ENCODE measurements around the gene CNPY4.
A peak's percentile ranks its signal among the peaks of the same experiment; 100 is the strongest.

The CNPY4 gene

GRCh38 chr7:100087055-100087750 is 32.2 kb upstream of the CNPY4 start:
- TF ChIP-seq CTCF (IDR thresholded peaks at IDR 0.05; ENCODE audit: low read depth, low read length): no peak
- DNase-seq (ENCODE audit: low read depth, low spot score): peak; percentile 92
- H3K4me3 ChIP-seq (ENCODE audit: low read depth, low read length): no peak overlapping the region
- in situ Hi-C loops (cut with HindIII; ENCODE audit: low sequenced_read_pairs): no loop called here

DNA sequence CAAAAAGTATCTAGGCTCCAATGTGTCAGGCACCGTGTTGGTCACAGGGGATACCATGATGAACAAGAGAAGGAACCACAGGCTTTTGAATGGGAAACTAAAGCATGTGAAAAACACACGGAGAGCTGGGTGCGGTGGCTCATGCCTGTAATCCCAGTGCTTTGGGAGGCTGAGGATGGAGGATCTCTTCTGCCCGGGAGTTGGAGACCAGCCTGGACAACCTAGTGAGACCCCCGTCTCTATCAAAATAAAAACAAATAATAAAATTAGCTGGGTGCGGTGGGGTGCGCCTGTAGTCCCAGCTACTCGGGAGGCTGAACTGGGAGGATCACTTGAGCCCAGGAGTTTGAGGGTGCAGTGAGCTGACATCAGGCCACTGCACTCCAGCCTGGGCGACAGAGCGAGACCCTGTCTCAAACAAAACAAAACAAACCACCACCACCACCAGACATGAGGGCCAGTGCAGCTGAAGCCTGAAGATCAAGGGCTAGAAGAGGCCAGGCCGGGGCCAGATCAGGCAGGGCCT is 31.3 kb upstream of the CNPY4 start:
- in situ Hi-C loops (cut with HindIII; ENCODE audit: low sequenced_read_pairs): no loop called here
- TF ChIP-seq CTCF (IDR thresholded peaks at IDR 0.05; ENCODE audit: low read depth, low read length): no peak

DNA sequence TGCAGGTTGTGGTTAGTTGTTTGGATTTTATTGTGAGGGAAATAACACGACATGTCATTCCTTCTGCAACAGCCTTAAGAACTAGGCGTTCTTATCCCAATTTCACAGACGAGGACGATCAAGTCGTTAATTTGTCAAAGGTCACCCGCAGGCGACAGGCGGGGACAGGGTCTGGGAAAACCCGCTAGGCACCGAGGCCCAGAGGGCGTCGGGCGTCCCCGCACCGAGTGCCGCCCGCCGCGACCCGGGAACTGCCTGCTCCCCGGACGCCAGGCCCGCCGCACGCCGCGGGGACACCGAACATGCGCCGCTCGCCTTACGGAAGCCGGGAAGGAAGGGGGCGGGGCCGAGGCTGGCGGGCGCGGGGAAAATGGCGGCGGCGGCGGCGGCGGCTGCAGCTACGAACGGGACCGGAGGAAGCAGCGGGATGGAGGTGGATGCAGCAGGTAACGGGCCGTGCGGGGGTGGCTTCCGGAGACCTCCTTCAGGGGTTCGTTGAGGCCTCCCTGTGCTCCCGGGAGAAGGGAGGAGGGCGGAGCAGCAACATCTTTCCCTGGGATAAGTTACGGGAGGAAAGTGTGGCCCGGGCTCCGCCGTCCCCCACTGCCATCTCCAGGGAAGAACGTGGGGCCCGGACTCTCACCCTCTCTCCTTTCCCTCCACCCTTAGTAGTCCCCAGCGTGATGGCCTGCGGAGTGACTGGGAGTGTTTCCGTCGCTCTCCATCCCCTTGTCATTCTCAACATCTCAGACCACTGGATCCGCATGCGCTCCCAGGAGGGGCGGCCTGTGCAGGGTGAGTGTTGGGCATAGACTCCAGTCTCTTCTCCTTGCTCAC is 30.6 kb upstream of the CNPY4 start, which contains the start of gene COPS6:
COPS6 (plus strand) TSS at position 349 of the 837 bp plus-strand sequence; CDS start at position 371, 22 bp downstream.
- peak; percentile 75 for DNase-seq (ENCODE audit: low read depth, low spot score)
- in situ Hi-C loops (cut with HindIII; ENCODE audit: low sequenced_read_pairs): no loop called here
- no peak for TF ChIP-seq CTCF (IDR thresholded peaks at IDR 0.05; ENCODE audit: low read depth, low read length)
- H3K4me3 ChIP-seq (ENCODE audit: low read depth, low read length): peak within 1 kb of the TSS; percentile 91

More for the DNA sequence above, 31.3 kb upstream of the CNPY4 start:
- H3K4me3 ChIP-seq (ENCODE audit: low read depth, low read length): peak overlapping the region; percentile 91
- no peak for DNase-seq (ENCODE audit: low read depth, low spot score)

DNA sequence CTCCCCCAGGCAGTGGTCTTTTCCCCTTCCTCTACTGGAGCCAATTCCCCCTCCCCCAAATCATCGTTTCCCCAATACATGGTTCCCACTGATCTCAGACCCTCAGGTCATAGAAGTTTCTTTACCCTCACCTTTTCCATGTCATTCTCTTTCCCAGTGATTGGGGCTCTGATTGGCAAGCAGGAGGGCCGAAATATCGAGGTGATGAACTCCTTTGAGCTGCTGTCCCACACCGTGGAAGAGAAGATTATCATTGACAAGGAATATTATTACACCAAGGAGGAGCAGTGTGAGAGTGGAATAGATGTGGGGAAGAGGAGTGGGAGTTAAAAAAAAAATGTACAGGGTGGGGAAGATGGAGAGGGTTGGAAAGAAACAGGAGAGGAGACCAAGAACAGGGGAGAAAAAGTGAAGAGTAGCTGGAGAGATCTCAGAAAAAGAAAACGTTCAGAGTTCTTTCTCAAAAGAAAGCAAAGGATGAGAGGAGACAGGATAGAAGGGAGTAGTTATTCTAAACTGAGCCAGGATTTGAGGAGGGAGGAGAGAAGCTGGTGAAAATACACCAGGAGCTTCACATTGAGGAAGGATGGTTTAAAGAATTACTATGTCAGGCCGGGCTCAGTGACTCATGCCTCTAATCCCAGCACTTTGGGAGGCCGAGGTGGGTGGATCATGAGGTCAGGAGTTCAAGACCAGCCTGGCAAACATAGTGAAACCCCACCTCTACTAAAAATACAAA is 29.8 kb upstream of the CNPY4 start:
- in situ Hi-C loops (cut with HindIII; ENCODE audit: low sequenced_read_pairs): no loop called here
- no peak for DNase-seq (ENCODE audit: low read depth, low spot score)
- TF ChIP-seq CTCF (IDR thresholded peaks at IDR 0.05; ENCODE audit: low read depth, low read length): no peak
- H3K4me3 ChIP-seq (ENCODE audit: low read depth, low read length): peak overlapping the region; percentile 91

GRCh38 chr7:100090527-100091410 is 28.7 kb upstream of the CNPY4 start:
- no peak overlapping the region for H3K4me3 ChIP-seq (ENCODE audit: low read depth, low read length)
- TF ChIP-seq CTCF (IDR thresholded peaks at IDR 0.05; ENCODE audit: low read depth, low read length): no peak
- DNase-seq (ENCODE audit: low read depth, low spot score): no peak
- in situ Hi-C loops (cut with HindIII; ENCODE audit: low sequenced_read_pairs): no loop called here

Data from astrocyte of the spinal cord (primary cell).